ENCODE results near the gene LHX4. TPM values are rescaled to one million over a fixed set of nuclear protein-coding genes. Genes with fewer than 3 reads are reported as not detected.

LHX4 gene
- polyA plus RNA-seq, 5 donors: 3.1 to 5.1 (median 4.1) TPM

GRCh38 chr1:180256341-180257027, 26.4 kb downstream of the LHX4 start:
- DNase-seq: no peak

GRCh38 chr1:180257028-180257386, 26.9 kb downstream of the LHX4 start:
- no peak for DNase-seq

GRCh38 chr1:180257486-180257885, 27.4 kb downstream of the LHX4 start:
- no peak for DNase-seq

- no peak for DNase-seq
Measured at GRCh38 chr1:180258290-180258689, 28.2 kb downstream of the LHX4 start.

GRCh38 chr1:180258935-180259334, 28.9 kb downstream of the LHX4 start:
- DNase-seq: no peak

- no peak for DNase-seq
Measured at GRCh38 chr1:180259431-180260338, 29.6 kb downstream of the LHX4 start.

- DNase-seq: no peak
Measured at GRCh38 chr1:180260541-180260940, 30.5 kb downstream of the LHX4 start.

- DNase-seq: no peak
Measured at GRCh38 chr1:180261030-180261429, 31.0 kb downstream of the LHX4 start.

- no peak for DNase-seq
Measured at GRCh38 chr1:180261524-180262155, 31.6 kb downstream of the LHX4 start.

GRCh38 chr1:180262628-180263488, 32.8 kb downstream of the LHX4 start:
- no peak for DNase-seq

- DNase-seq: no peak
Measured at GRCh38 chr1:180264595-180264994, 34.5 kb downstream of the LHX4 start.

GRCh38 chr1:180265201-180265600, 35.1 kb downstream of the LHX4 start:
- DNase-seq: no peak

GRCh38 chr1:180265871-180266270, 35.8 kb downstream of the LHX4 start:
- DNase-seq: no peak

GRCh38 chr1:180266275-180267210, 36.5 kb downstream of the LHX4 start:
- DNase-seq: no peak

GRCh38 chr1:180267211-180267561, 37.1 kb downstream of the LHX4 start:
- DNase-seq: no peak

- DNase-seq: no peak
Measured at GRCh38 chr1:180267761-180268555, 37.9 kb downstream of the LHX4 start.

GRCh38 chr1:180268556-180269075, 38.6 kb downstream of the LHX4 start:
- DNase-seq: no peak

- DNase-seq: no peak
Measured at GRCh38 chr1:180269645-180270529, 39.8 kb downstream of the LHX4 start.

All from right lung (tissue), 5 donors.